CD4-positive, alpha-beta T cell treated with Interleukin-10 for 1 hour (primary cell): ENCODE results near the gene BLOC1S3.
A peak's percentile ranks its signal among the peaks of the same experiment; 100 is the strongest.

Experiments
- DNase-seq: peaks from one replicate; pipeline ENCODE4 v3.0.0-alpha.2; 2020

Gene BLOC1S3

DNA sequence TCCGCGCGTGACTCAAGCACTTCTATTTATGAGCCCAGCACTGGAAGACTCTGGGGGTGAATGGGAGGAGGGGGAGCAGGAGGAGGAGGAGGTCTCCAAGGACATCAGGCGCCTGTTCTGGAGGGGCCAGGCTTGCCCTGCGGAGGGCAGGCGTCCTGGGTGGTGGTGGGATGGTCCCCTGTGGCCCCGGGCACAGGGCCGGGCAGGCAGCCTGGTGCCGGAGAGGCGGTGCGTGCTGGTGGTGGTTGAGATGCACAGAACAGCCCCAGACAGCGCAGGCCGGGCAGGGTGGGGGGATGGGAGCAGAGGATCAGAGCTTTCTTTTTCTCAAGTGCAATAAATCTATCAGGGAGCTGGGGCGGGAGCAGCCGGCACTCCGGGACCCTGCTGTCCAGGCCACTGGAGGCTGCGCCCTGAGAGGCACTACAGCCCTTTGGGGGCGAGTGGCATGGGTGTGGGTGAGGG is 31.8 kb upstream of the BLOC1S3 start:
- DNase-seq, result no peak

DNA sequence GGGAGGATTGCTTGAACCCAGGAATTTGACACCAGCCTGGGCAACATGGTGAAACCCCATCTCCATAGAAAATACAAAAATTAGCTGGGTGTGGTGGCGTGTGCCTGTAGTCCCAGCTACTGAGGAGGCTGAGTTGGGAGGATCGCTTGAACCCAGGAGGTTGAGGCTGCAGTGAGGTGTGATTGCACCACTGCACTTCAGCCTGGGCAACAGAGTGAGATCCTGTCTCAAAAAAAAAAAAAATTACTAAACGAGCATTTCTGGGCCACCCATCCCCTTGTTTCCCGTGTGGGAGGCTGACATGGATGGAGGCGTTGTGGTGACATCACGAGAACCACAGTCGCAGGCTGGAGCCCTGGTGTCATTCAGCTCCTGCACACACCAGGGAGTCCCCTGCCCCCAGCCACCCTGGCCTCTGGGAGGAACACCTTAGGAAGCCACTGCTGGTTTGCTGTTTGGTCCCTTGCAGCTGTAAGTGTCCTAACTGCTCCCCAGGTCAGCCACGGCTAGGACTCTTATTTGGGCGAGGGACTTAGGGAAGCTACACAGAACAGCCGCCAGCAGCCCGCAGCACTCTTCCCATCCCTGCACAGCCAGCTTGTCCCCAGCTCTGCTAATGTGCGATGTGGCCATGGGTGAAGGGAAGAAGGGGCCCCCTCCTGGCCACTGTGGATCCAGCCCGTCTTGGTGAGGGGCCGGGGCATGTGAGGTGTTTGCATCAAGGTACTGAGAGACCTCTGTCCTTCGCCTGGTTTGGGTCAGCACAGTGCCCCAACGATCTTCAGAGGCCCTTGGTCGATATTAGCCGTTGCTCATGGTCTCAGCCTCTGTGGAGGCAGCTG is 30.5 kb upstream of the BLOC1S3 start:
- no peak for DNase-seq

DNA sequence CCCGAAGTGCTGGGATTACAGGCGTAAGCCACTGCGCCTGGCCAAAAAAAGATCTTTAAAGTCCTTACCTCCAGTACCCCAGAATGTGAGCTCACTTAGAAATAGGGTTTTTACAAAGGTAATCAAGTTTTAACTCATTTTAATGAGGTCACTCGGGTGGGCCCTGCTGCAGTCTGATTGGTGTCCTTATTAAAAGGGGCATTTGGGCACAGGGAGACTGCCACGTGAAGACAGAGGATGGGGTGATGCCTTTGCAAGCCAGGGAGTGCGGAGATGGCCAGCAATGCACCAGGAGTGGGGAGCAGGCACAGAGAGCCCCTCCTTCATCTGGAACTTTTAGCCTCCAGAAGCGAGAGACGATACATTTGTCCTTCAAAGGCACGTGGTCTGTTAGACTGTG is 29.5 kb upstream of the BLOC1S3 start:
- DNase-seq, result no peak

DNA sequence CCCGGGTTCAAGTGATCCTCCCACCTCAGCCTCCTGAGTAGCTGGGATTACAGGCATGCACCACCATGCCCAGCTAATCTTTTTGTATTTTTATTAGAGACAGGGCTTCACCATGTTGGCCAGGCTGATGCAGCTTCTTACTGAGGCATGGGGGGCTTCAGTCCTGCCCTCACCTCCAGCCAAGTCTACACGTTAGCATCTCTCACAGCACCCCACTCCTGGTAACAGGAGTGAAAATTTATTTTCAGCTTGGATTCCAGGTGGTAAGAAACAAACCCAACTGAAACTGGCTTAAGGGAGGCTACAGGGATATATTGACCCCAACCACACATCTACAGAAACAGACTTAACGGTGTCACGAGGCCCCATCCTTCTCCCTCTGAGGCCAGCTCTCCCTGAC is 28.4 kb upstream of the BLOC1S3 start:
- DNase-seq, result no peak

DNA sequence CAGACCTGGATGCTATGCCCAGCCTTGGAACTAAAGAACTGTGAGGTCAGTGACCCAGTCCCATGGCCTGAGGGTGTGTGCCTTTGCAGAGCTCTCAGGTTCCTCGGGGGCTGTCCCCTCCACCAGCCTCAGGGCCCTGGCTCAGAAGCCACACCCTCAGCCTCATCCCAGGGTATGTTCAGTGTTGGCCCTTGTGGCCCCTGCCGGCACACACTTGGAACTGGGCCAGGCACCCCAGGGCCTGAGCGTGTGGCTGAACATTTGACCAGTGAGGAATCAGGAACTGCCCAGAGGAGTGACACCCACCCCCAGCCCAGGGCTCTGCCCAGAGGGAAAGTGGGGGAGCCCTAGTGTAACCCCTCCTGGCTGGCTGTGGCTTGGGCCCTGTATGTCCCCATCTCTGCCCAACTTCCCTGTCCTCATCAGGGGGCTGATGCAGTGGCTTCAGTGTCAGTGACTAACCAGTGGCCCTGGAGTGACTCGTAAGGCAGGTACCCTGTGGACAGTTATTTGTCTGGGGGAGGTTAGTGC is 27.8 kb upstream of the BLOC1S3 start:
- DNase-seq, result no peak

DNA sequence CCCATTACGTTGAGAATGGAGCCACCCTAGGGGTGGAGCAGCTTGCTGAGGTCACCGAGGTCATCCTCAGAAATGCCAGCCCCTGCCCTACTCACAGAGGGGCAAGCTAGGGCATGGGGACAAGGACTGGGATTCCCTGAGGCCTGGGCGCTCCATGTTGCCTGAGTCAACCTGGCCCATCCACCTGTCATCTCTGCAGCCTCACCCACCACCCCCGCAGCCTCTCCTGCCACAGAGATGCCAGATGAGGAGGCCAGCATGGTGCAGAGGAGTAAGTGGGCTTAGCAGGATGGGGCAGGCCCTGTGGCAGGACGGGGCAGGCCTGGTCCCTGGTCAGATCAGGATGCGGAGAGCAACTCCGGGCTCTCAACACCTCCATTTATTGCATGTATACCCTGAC is 27.3 kb upstream of the BLOC1S3 start:
- no peak for DNase-seq

DNA sequence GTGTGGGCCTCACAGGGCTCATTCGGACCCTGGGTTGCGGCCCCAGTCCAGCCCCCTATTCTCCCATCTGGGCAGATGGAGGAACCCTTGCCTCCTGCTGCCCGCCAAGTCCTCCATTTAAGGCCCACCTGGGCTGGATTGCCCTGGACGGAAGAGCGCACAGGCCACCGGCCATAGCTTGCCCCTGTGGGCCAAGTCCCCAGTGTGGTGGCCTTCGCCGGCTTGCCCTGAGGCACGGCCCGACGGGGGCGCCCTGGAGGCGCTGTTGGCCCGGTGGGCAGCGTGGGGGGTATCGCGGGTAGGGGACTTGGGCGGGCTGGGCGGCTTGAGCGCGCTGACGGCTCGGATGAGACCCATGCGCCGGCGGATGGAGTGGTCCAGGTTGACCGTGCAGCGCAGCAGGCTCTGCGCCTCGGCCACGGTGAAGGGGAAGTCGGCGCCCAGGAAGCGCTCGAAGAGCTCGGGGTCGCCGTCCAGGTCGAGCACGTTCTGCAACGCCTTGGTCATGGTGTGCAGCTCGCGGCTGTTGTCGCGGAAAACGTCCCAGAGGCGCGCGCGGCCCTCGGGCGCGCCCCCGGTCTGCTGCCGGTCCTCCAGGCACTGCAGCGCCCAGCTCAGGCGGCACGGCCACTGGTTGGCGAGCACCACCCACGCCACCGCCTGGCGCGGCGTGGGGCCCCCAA is 26.6 kb upstream of the BLOC1S3 start:
- DNase-seq, result no peak

DNA sequence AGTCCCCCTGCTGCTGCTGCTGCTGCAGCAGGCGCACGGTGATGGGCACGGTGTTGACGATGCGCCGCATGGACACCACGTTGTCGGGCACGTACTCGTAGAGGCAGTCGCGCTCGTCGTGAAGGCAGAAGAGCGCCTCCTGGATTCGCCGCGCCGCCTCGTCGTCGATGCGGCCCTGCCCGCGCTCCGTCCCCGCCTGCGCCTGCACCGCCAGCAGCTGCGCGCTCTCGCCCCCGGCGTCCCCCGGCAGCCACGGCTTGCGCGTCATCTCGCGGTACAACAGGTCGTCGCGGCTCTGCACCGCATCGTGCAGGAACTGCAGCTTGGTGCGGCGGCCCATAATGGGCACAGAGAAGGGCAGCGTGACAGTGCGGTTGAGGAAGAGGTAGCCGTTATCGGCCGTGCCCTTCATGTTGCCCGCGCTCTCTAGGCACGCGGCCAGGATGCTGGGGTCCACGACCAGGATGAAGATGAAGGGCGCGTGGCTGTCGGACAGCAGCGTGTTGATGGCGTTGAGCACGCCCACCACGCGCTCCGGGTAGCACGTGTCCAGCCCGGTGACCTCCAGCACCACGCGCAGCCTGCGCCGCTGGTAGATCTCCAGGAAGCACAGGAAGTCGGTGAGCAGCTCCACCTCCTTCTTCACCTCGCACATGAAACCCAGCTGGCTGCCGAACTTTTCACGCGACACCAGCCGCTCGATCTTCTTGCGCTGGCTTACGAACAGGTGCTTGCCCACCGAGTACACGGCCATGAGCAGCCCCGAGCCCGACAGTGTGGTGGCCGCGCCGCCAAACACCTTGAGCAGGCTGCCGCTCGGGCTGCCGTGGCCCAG is 25.9 kb upstream of the BLOC1S3 start:
- DNase-seq, result peak; percentile 63

DNA sequence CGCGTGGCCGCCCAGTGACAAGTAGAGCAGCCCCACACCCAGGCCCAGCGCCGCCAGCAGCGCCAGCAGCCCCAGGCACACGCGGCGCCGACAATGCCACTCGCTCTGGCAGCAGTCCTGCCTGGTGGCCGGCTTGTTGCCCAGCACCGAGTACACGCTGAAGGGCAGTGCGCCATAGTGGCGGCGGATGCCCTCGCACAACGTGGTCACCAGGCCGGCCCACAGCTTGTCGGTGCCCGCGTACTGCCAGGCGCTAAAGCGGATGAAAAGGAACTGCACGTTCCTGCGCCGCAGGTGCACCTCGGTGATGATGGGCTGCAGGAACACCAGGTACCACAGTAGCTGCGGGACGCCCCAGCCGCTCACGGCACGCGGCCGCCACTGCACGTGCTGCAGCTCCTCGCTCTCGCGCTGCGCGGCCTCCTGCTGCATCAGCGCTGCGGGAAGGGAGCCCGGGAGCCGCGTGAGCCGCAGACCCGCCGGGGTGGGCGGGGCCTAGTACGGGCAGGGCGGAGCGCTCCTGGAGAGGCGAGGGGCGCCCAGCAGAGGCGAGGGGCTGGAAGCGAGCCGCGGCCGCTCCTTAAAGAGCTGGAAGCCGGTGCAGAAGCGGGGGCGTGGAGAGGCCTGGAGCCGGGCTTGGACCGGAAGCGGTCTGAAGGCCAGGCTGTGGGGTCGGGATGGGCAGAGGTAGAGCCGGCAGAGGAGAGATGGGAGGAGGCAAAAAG is 25.1 kb upstream of the BLOC1S3 start:
- DNase-seq, result peak; percentile 37

DNA sequence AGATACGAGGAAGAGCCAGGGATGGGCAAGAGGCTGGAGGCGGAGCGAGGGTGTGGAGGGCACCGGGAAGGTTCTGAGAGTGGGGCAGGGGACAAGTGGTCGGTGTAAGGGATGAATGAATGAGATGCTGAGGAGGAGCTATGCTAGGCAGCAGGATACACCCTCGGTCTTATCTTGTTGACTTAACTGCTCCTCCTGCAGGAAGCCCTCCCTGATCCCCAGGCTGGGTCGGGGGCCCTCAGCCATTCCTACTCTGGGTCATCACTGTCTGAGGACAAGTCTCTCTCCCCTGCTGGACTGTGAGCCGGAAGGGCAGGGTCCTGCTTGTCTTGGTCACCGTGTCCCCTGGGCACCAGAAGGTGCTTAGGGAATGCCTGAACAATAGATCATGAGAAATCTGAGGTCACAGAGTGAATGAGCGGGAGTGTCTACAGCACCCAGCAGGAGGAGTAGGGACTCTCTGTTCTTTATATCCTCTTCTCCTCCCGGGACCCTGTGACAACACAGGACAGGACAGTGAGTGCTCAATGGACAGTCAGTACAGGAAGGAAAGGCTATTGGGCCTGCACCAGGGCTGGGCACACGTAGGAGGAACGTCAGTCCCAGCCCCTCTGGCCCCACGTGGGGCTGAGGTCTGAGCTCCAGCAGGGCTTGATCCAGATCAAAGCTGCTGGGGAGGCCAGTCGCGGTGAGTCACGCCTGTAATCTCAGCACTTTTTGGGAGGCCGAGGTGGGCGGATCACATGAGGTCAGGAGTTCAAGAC is 24.3 kb upstream of the BLOC1S3 start:
- DNase-seq, result no peak

DNA sequence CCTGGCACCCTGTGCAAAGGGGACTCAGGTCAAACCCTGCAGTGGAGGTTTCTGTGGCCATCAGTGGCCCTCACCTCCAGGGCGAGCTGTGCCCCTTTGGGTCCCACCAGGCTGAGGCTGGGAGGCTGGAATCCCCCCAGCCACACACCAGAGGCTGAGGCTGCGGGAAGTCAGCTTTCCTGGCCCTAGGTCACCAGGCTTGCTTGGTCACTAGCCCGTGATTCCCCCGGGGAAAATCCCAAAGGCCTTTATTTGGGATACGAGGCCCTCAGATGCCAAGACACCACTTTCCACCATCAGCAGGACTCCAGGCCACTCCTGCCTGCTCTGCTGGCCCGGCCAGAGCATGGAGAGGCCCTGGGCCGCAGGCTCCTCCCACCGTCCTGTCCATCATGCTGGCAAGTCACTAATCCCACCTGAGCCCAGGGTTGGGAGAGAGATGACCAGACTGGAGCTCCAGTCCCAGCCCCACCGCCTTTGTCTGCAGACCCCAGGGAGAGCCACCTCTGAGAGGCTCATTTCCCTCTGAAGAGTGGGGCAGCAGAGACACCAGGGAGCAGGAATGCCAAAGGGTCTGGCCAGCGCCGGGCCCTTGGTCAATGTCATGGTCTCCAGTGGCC is 22.5 kb upstream of the BLOC1S3 start:
- no peak for DNase-seq

DNA sequence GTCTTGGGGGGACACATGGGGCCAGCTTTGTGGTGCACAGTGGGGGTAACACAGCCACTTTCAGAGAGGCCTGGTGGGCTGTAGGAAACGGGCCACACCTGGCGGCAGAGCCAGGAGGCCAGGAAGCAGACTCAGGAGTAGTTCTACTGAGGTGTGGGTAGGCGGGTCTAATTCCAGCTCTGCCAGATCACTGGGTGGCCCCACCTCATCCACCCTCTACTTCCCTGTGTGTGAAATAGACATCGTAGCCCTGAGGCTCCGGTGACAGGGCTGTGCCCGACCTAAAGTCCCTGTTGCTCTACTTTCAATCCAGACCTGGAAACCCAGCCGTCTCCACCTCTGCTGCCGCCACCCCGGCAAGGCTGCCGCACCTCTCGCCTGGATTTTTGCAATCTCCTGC is 21.8 kb upstream of the BLOC1S3 start:
- DNase-seq, result no peak

DNA sequence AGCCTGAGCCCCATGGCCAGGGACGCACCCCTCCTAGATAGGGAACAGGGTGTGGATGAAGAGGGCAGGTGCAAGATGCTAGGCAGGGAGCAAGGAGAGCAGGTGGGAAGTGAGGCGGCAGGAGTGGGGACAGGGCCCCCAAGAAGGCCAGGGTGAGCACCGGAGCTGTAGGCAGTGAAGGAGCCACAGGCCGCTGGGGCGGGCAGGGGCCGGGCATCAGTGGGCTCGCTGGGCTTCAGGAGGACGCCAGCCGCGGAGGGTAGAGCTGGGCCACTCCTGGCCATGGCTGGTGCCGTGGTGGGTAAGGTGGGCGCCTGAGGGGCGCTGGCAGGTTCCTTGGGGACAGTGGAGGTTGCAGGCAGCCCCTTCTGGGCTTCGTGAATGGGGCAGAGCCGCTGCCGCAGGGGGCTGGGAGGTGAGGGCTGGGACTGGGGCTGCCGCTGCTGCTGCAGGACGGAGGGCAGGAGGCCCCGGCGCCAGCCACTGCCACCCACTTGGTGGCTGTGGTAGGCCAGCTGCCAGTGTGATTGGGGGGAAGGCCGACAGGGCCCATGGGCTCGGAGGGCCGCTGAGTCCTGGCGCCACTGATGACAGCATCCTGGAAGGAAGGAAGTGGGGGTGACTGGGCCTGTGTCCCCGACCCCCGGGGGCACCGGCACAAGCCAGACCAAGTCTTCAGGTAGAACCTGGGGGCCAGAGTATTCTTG is 19.9 kb upstream of the BLOC1S3 start:
- DNase-seq, result no peak

DNA sequence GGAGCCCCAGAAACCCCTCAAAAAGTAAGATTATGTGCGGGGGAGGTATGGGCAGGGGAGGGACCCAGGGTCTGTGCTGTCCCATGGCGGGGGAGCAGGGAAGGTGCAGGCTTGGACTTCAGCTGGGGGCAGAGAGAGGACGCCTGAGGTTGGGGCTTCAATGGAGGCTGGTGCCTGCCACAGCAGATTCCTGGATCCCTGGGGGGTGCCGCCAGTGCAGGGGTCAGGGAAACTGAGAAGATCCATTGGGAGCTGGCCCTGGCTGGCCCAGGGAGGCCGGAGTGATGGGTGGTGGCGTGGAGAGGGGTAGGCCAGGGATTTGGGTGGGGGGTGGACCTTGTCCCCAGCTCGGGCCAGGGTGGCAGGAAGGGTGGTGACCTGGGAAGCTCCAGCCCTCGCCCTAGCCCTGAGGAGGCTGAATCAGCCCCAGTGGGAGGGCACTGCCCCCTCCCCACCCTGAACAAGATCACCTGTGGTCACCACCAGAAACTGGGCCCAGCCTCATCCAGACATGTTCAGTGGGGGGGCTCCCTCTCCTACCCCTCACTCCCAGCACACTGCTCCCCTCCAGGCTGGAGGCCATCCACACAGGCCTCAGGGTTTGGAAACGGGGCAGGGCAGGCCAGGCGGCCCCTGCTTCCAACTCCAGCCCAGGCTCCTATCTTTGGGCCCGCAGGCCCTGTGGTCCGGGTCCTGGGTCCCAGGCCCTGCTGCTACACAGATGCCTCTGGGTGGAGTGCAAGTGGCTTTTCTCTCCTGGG is 19.2 kb upstream of the BLOC1S3 start:
- DNase-seq, result no peak

DNA sequence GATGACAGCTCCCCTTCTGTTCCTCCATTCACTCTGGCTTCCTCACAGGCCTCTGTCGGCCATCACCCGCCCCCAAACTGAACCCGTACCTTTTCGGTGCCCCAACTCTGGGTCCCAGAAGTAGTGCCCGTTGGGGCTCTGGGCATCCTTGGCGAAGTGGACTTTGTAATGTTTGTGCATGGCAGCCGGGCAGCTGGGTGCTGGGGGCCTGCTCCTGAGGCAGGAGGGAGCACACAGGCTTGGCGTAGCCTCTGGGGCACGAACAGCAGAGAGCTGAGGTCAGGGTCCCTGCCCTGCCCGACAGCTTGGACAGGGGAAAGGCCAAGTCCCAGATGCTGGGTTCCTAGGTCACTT is 18.6 kb upstream of the BLOC1S3 start:
- DNase-seq, result no peak

DNA sequence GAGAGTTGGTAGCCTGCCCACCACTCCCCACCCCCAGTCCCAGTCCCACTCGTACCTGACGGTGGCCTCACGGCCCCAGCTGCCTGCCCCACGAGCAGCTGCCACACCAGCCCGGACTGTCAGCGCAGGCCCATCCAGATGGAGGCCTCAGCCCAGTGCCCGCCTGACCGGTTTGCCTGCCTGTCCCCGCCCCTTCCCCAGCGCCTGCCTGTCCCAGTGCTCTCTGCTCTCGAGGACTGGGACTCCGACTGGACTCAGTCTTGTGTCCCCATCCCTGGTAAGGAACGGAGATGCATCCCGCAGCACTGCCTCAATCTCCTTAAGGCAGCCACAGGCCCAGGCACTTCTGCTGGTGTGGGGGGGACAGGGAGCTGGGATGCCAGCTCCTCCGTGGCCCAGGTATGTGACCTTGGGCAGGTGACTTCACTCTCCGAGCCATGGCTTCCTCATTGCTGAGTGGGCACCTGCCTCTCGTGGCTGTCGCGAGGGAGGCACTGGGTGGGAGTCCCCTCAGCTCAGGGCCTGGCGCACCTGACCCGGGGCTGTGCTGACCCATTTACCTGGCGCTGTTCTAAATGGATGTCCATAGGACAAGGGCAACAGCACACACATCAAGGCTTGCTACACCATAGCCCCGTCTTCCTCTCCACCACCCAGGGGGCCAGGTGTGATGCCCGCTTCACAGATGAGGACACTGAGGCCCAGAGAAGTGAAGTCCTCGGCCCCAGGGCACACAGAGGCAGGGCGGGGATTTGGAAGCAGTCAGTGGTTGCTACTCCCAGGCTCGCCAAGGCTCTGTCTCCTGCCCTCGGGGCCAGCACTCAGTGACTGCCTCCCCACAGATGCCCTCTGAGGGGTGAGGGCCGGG is 17.5 kb upstream of the BLOC1S3 start, which contains the start of gene NKPD1:
Gene NKPD1 (minus strand): TSS at position 113 of the 868 bp plus-strand sequence. CDS start 832 bp downstream, outside the sequence.
- no peak for DNase-seq

DNA sequence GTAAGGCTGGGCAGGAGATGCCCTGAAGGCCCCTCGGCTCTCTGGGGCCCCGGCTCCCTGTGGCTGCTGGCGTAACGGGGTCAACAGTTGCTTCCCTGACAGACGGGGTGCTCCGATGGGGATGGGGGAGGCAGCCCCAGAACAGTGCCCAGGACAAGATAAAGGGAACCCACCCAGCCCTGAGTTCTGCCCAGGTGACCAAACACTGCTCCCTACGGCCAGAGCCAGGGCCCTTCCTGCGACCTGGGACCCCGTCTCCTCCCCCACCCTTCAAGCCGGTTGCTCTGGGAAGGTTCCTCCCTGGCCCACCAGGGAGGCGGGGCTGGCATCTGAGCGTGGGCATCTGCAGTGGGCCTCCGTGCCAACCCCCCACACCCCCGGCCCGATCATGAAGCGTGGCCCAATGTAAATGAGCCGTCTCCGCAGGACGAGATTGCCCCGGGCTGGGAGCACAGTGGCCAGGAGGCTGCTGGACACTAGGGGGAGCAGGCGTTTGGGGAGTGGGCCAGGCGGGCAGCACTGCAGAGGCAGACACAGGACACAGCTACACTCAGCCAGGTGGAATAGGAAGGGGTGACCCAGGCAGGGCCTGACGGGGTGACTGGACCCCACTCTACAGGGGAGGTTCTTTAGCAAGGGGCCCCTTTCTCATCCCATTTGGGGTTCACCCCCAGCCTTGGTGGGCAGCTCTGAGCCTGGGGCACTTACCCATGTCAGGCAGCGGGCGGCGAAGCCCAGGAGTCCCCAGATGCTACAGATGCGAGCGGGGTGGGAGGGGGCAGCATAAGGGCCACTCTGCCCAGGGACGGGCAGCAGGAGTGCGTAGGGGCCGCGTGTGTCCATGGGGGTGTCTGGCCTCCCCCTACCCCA is 16.6 kb upstream of the BLOC1S3 start:
- DNase-seq, result no peak
